Colonic mucosa (tissue), 4 donors: Measurements from ENCODE around the gene TMEM232. TPM values are rescaled to one million over a fixed set of nuclear protein-coding genes. Genes with fewer than 3 reads are reported as not detected.

ENCODE experiments used
- DNase-seq: peaks from one replicate; pipeline ENCODE4 v3.0.0-alpha.2; 2020
- H3K27ac ChIP-seq: fragments of 200-600 bp; one replicate; pipeline ENCODE4 v1.8.0; 2021
- H3K27me3 ChIP-seq: fragments of 200-600 bp; one replicate; pipeline ENCODE4 v1.8.0; 2021
- H3K36me3 ChIP-seq: fragments of 200-600 bp; one replicate; pipeline ENCODE4 v1.8.0; 2021
- H3K4me1 ChIP-seq: fragments of 200-600 bp; one replicate; pipeline ENCODE4 v1.8.0; 2021; ENCODE audit warnings: mild to moderate bottlenecking
- H3K4me3 ChIP-seq: fragments of 200-600 bp; one replicate; pipeline ENCODE4 v1.8.0; 2021
- H3K9ac ChIP-seq, 2 donors: one replicate each; pipeline ENCODE4 v1.7.0; 2013; ENCODE audit warnings: control low read depth in 2 of 2, low read depth in 2 of 2, low read length in 2 of 2
- H3K9me3 ChIP-seq: fragments of 200-600 bp; one replicate; pipeline ENCODE4 v1.8.0; 2021
- intact Hi-C: fragments of 100-400 bp; cut with DNase I; formaldehyde crosslinking; loops from one replicate; pipeline ENCODE4 v1.14.1; 2022
- total RNA-seq, 2 donors: library from RNA; stranded (reverse); fragmentation: NEBNext Ultra II Directional in 1 of 2; extraction: Animal tissue kit (Norgen Biotek cat#: 25700) in 1 of 2; gene quantifications; one replicate each; pipeline ENCODE4 v1.2.1, GENCODE V29; 2021
- TF ChIP-seq, protein P1 (sequence below): fragments of 200-600 bp; IDR thresholded peaks from one replicate; pipeline ENCODE4 v1.8.0; 2022; ENCODE audit warnings: antibody characterized with exemption, mild to moderate bottlenecking
- donor health status: healthy.
- donor health status: DM: no; HTN: no; CAD: no.
- donor health status: DM: no; HTN: no; CAD: no.

The TMEM232 gene
- total RNA-seq: 1 to 10 TPM; 1.8 to 2.1 TPM

- H3K4me3 ChIP-seq: peak within 1 kb of the TSS; percentile 48
- no peak within 1 kb of the TSS for H3K27ac ChIP-seq
- intact Hi-C loops: no loop called here
- TF ChIP-seq, protein P1, sequence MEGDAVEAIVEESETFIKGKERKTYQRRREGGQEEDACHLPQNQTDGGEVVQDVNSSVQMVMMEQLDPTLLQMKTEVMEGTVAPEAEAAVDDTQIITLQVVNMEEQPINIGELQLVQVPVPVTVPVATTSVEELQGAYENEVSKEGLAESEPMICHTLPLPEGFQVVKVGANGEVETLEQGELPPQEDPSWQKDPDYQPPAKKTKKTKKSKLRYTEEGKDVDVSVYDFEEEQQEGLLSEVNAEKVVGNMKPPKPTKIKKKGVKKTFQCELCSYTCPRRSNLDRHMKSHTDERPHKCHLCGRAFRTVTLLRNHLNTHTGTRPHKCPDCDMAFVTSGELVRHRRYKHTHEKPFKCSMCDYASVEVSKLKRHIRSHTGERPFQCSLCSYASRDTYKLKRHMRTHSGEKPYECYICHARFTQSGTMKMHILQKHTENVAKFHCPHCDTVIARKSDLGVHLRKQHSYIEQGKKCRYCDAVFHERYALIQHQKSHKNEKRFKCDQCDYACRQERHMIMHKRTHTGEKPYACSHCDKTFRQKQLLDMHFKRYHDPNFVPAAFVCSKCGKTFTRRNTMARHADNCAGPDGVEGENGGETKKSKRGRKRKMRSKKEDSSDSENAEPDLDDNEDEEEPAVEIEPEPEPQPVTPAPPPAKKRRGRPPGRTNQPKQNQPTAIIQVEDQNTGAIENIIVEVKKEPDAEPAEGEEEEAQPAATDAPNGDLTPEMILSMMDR: no peak
- H3K4me1 ChIP-seq: no peaks in the 10 kb centered on the region
- no peaks in the 10 kb centered on the region for H3K27me3 ChIP-seq
- no peaks in the 10 kb centered on the region for H3K36me3 ChIP-seq
- no peak within 1 kb of the TSS for H3K9ac ChIP-seq
- DNase-seq: peak; percentile 78
- H3K9me3 ChIP-seq: no peaks in the 10 kb centered on the region
Measured at GRCh38 chr5:110726249-110727024, at the start of gene TMEM232. TMEM232 (minus strand) TSS chr5:110726671; CDS start chr5:110667352, 59,319 bp downstream.

- TF ChIP-seq, protein P1: no peak
- no peak overlapping the region for H3K27ac ChIP-seq
- no peak for DNase-seq
- no peak overlapping the region for H3K4me3 ChIP-seq
- no peak overlapping the region for H3K9ac ChIP-seq
- no peaks in the 10 kb centered on the region for H3K36me3 ChIP-seq
- intact Hi-C loops: no loop called here
- H3K9me3 ChIP-seq: no peaks in the 10 kb centered on the region
- no peaks in the 10 kb centered on the region for H3K27me3 ChIP-seq
- H3K4me1 ChIP-seq: no peaks in the 10 kb centered on the region
Measured at GRCh38 chr5:110770286-110770685, 43.8 kb upstream of the TMEM232 start.

- Histone ChIP-seq H3K4me3 (no peak overlapping the region), H3K9ac (no peak overlapping the region), H3K9me3 (no peaks in the 10 kb centered on the region), H3K36me3 (no peaks in the 10 kb centered on the region), H3K27me3 (no peaks in the 10 kb centered on the region), H3K4me1 (no peaks in the 10 kb centered on the region), H3K27ac (no peak overlapping the region)
- TF ChIP-seq, protein P1: no peak
- no peak for DNase-seq
- intact Hi-C loops: no loop called here
Measured at GRCh38 chr5:110769000-110769681, 42.7 kb upstream of the TMEM232 start.

DNA sequence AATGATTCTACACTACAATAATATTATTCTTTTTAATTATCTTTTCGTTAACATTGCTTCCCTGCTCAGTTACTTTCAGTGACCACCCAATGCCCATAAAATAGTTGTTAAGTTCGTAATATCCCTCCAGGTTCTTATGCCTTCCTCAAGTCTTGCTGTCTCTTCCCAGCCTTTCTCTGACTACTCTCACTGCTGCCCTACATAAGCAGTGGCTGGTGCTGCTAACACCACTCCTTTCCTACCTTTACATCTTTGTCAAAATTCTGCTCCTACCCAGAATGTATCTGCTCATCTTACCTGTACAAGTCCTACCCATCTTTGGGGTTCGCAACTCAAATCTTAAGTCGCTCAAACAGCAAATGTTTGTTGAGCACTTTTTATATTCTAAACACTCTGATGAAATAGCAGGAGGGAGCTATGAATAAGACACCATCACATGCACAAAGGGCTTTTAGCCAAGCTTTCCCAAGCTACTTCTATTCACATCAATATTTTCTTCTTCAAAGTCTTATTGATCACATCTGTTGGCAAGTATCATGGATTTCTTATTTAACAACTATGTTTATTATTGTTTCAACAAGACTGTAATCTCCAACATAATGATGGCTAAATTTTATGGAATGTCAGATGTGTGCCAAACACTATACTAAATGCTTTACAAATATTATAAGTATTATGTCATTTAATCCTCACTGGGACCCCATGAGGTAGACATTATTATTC is 41.8 kb upstream of the TMEM232 start:
- no peak overlapping the region for H3K27ac ChIP-seq
- H3K27me3 ChIP-seq: no peaks in the 10 kb centered on the region
- no peak for DNase-seq
- no peaks in the 10 kb centered on the region for H3K36me3 ChIP-seq
- no peak overlapping the region for H3K4me3 ChIP-seq
- TF ChIP-seq, protein P1: no peak
- H3K9me3 ChIP-seq: no peaks in the 10 kb centered on the region
- no peaks in the 10 kb centered on the region for H3K4me1 ChIP-seq
- no peak overlapping the region for H3K9ac ChIP-seq
- intact Hi-C loops: no loop called here

GRCh38 chr5:110760158-110760557 is 33.7 kb upstream of the TMEM232 start:
- Histone ChIP-seq H3K9me3 (no peaks in the 10 kb centered on the region), H3K36me3 (no peaks in the 10 kb centered on the region), H3K4me1 (no peaks in the 10 kb centered on the region), H3K27ac (no peak overlapping the region), H3K9ac (no peak overlapping the region), H3K4me3 (no peak overlapping the region), H3K27me3 (no peaks in the 10 kb centered on the region)
- no peak for DNase-seq
- intact Hi-C loops: no loop called here
- TF ChIP-seq, protein P1: no peak
